SK-N-SH treated with all-trans-retinoic acid at 6 μM for 48 hours (cell line): ENCODE results near the gene IQSEC1.
A peak's percentile ranks its signal among the peaks of the same experiment; 100 is the strongest.

ENCODE experiments used
- ATAC-seq: fragments of 200-7000 bp; cut with Tn5 transposase; 3 replicates; pipeline ENCODE4 v1.9.1; 2020; ENCODE audit warnings: mild to moderate bottlenecking, moderate library complexity
- ARNTL ChIP-seq: fragments of 450-650 bp; formaldehyde crosslinking; IDR thresholded peaks from 2 replicates; pipeline ENCODE4 v1.5.0; 2020; ENCODE audit warnings: low read depth, mild to moderate bottlenecking, moderate library complexity, borderline replicate concordance
- BACH2 ChIP-seq: fragments of 250-450 bp; sonication (Bioruptor Pico); IDR thresholded peaks from 2 replicates; pipeline ENCODE4 v1.9.0; 2021; ENCODE audit warnings: mild to moderate bottlenecking, borderline replicate concordance
- CSDC2 ChIP-seq: fragments of 250-450 bp; sonication (Bioruptor Pico); IDR thresholded peaks from 2 replicates; pipeline ENCODE4 v1.5.0; 2020; ENCODE audit warnings: mild to moderate bottlenecking, moderate library complexity
- ESRRG ChIP-seq: fragments of 250-450 bp; sonication (Bioruptor Pico); IDR thresholded peaks from 2 replicates; pipeline ENCODE4 v1.6.1; 2021; ENCODE audit warnings: mild to moderate bottlenecking
- GLIS3 ChIP-seq: fragments of 250-450 bp; sonication (Bioruptor Pico); IDR thresholded peaks from 2 replicates; pipeline ENCODE4 v1.5.0; 2020; ENCODE audit warnings: mild to moderate bottlenecking, moderate library complexity
- ISL1 ChIP-seq: fragments of 250-450 bp; sonication (Bioruptor Pico); IDR thresholded peaks from 2 replicates; pipeline ENCODE4 v2.1.2; 2022; ENCODE audit warnings: mild to moderate bottlenecking, moderate library complexity
- OSR1 ChIP-seq: fragments of 250-450 bp; sonication (Bioruptor Pico); IDR thresholded peaks from 2 replicates; pipeline ENCODE4 v1.8.0; 2022; ENCODE audit warnings: moderate library complexity, mild to moderate bottlenecking, inconsistent platforms
- PPARA ChIP-seq: fragments of 250-450 bp; sonication (Bioruptor Pico); IDR thresholded peaks from 2 replicates; pipeline ENCODE4 v1.5.0; 2020; ENCODE audit warnings: mild to moderate bottlenecking, borderline replicate concordance
- RARB ChIP-seq: fragments of 250-450 bp; sonication (Bioruptor Pico); IDR thresholded peaks from 2 replicates; pipeline ENCODE4 v1.8.0; 2021; ENCODE audit warnings: mild to moderate bottlenecking, moderate library complexity
- SNAI2 ChIP-seq: fragments of 250-450 bp; sonication (Bioruptor Pico); IDR thresholded peaks from 2 replicates; pipeline ENCODE4 v1.5.0; 2020; ENCODE audit warnings: mild to moderate bottlenecking, moderate library complexity
- TCF4 ChIP-seq: fragments of 250-450 bp; sonication (Bioruptor Pico); IDR thresholded peaks from 2 replicates; pipeline ENCODE4 v1.8.0; 2021; ENCODE audit warnings: mild to moderate bottlenecking, moderate library complexity, borderline replicate concordance
- TOX ChIP-seq: fragments of 250-450 bp; sonication (Bioruptor Pico); IDR thresholded peaks from 2 replicates; pipeline ENCODE4 v1.8.0; 2021; ENCODE audit warnings: mild to moderate bottlenecking, moderate library complexity, borderline replicate concordance
- ZC3H10 ChIP-seq: fragments of 250-450 bp; sonication (Bioruptor Pico); IDR thresholded peaks from 2 replicates; pipeline ENCODE4 v1.5.1; 2021; ENCODE audit warnings: mild to moderate bottlenecking, moderate library complexity
- ZFP3 ChIP-seq: fragments of 250-450 bp; sonication (Bioruptor Pico); IDR thresholded peaks from 2 replicates; pipeline ENCODE4 v1.5.0; 2020; ENCODE audit warnings: mild to moderate bottlenecking, moderate library complexity
- ZFP30 ChIP-seq: fragments of 450-650 bp; formaldehyde crosslinking; IDR thresholded peaks from 2 replicates; pipeline ENCODE4 v1.5.0; 2022; ENCODE audit warnings: mild to moderate bottlenecking, moderate library complexity
- ZNF565 ChIP-seq: fragments of 450-650 bp; formaldehyde crosslinking; conservative IDR thresholded peaks from 2 replicates; pipeline ENCODE4 v1.5.0; 2020; ENCODE audit warnings: low read depth, mild to moderate bottlenecking, moderate library complexity
- ZNF70 ChIP-seq: fragments of 450-650 bp; formaldehyde crosslinking; IDR thresholded peaks from 2 replicates; pipeline ENCODE4 v1.5.0; 2020; ENCODE audit warnings: mild to moderate bottlenecking, moderate library complexity
- ZNF8 ChIP-seq: fragments of 450-650 bp; formaldehyde crosslinking; IDR thresholded peaks from 2 replicates; pipeline ENCODE4 v1.5.0; 2020; ENCODE audit warnings: mild to moderate bottlenecking, moderate library complexity
- TF ChIP-seq, protein P1 (sequence below): fragments of 250-450 bp; sonication (Bioruptor Pico); IDR thresholded peaks from 2 replicates; pipeline ENCODE4 v1.5.0; 2020; ENCODE audit warnings: mild to moderate bottlenecking, moderate library complexity
- TF ChIP-seq, protein P2 (sequence below): fragments of 250-450 bp; sonication (Bioruptor Pico); IDR thresholded peaks from 2 replicates; pipeline ENCODE4 v1.5.1; 2020; ENCODE audit warnings: low read depth, mild to moderate bottlenecking, moderate library complexity
- TF ChIP-seq, protein P3 (sequence below): fragments of 250-450 bp; sonication (Bioruptor Pico); IDR thresholded peaks from 2 replicates; pipeline ENCODE4 v1.5.1; 2021; ENCODE audit warnings: mild to moderate bottlenecking, moderate library complexity
- TF ChIP-seq, protein P4 (sequence below): fragments of 250-450 bp; sonication (Bioruptor Pico); IDR thresholded peaks from 2 replicates; pipeline ENCODE4 v1.8.0; 2021; ENCODE audit warnings: low read depth, mild to moderate bottlenecking, moderate library complexity, borderline replicate concordance
- TF ChIP-seq, protein P5 (sequence below): fragments of 250-450 bp; sonication (Bioruptor Pico); IDR thresholded peaks from 2 replicates; pipeline ENCODE4 v1.8.0; 2020; ENCODE audit warnings: mild to moderate bottlenecking, moderate library complexity, borderline replicate concordance

Gene IQSEC1

DNA sequence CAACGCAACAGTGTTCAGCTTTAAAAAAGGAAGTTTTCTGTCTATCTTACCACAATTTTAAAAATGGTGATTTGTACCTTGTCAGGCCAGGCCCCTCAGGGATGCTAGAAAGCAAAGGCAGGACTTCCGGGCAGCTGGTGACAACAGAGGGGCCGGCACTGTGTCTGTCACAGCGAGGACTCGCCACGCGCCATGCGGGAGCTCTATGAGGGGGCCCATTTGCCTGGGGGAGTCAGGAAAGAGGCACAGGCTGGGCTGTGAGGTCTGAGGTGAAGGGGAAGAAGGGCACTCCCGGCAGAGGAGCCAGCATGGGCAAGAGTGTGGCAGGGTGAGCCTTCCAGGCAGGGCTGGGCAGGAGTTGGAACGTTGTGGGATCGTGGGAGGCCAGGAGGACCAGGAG, 7.0 kb downstream of the IQSEC1 start:
- TF ChIP-seq BACH2 (CRISPR knock-in tag) (no peak), PPARA (CRISPR knock-in tag) (no peak), ARNTL (CRISPR knock-in tag) (no peak), ZFP30 (CRISPR knock-in tag) (no peak), RARB (CRISPR knock-in tag) (no peak), ISL1 (no peak), ZFP3 (no peak), ZNF565 (CRISPR knock-in tag) (no peak), ESRRG (CRISPR knock-in tag) (no peak), SNAI2 (CRISPR knock-in tag) (no peak)
- TF ChIP-seq, protein P1, sequence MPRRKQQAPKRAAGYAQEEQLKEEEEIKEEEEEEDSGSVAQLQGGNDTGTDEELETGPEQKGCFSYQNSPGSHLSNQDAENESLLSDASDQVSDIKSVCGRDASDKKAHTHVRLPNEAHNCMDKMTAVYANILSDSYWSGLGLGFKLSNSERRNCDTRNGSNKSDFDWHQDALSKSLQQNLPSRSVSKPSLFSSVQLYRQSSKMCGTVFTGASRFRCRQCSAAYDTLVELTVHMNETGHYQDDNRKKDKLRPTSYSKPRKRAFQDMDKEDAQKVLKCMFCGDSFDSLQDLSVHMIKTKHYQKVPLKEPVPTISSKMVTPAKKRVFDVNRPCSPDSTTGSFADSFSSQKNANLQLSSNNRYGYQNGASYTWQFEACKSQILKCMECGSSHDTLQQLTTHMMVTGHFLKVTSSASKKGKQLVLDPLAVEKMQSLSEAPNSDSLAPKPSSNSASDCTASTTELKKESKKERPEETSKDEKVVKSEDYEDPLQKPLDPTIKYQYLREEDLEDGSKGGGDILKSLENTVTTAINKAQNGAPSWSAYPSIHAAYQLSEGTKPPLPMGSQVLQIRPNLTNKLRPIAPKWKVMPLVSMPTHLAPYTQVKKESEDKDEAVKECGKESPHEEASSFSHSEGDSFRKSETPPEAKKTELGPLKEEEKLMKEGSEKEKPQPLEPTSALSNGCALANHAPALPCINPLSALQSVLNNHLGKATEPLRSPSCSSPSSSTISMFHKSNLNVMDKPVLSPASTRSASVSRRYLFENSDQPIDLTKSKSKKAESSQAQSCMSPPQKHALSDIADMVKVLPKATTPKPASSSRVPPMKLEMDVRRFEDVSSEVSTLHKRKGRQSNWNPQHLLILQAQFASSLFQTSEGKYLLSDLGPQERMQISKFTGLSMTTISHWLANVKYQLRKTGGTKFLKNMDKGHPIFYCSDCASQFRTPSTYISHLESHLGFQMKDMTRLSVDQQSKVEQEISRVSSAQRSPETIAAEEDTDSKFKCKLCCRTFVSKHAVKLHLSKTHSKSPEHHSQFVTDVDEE (CRISPR knock-in tag): no peak
- no peak for ATAC-seq

DNA sequence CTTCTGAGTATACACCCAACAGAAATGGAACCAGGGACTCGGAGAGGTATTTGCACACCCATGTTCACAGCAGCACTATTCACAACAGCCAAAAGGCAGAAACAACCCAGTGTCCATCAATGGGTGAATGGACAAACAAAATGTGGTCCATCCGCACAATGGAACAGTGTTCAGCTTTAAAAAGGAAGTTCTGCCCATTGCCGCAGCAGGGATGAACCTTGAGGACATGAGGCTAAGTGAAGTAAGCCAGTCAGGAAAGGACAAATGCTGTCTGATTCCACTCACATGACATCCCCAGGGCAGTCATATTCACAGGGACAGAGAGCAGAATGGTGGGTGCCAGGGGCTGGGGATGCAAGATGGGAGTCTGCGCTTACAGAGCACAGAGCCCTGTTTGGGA, 7.5 kb downstream of the IQSEC1 start:
- no peak for ATAC-seq
- TF ChIP-seq GLIS3: no peak
- TF ChIP-seq ISL1: no peak
- no peak for TF ChIP-seq CSDC2 (CRISPR knock-in tag)
- no peak for TF ChIP-seq SNAI2 (CRISPR knock-in tag)
- no peak for TF ChIP-seq TCF4 (CRISPR knock-in tag)
- no peak for TF ChIP-seq BACH2 (CRISPR knock-in tag)
- TF ChIP-seq ZNF8 (CRISPR knock-in tag): no peak
- TF ChIP-seq ZNF70 (CRISPR knock-in tag): no peak
- no peak for TF ChIP-seq ESRRG (CRISPR knock-in tag)
- TF ChIP-seq RARB (CRISPR knock-in tag): no peak
- TF ChIP-seq, protein P2, sequence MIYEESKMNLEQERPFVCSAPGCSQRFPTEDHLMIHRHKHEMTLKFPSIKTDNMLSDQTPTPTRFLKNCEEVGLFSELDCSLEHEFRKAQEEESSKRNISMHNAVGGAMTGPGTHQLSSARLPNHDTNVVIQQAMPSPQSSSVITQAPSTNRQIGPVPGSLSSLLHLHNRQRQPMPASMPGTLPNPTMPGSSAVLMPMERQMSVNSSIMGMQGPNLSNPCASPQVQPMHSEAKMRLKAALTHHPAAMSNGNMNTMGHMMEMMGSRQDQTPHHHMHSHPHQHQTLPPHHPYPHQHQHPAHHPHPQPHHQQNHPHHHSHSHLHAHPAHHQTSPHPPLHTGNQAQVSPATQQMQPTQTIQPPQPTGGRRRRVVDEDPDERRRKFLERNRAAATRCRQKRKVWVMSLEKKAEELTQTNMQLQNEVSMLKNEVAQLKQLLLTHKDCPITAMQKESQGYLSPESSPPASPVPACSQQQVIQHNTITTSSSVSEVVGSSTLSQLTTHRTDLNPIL (CRISPR knock-in tag): no peak
- TF ChIP-seq PPARA (CRISPR knock-in tag): no peak
- TF ChIP-seq, protein P3, sequence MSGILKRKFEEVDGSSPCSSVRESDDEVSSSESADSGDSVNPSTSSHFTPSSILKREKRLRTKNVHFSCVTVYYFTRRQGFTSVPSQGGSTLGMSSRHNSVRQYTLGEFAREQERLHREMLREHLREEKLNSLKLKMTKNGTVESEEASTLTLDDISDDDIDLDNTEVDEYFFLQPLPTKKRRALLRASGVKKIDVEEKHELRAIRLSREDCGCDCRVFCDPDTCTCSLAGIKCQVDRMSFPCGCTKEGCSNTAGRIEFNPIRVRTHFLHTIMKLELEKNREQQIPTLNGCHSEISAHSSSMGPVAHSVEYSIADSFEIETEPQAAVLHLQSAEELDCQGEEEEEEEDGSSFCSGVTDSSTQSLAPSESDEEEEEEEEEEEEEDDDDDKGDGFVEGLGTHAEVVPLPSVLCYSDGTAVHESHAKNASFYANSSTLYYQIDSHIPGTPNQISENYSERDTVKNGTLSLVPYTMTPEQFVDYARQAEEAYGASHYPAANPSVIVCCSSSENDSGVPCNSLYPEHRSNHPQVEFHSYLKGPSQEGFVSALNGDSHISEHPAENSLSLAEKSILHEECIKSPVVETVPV: no peak
- TF ChIP-seq OSR1 (CRISPR knock-in tag): no peak
- no peak for TF ChIP-seq ZNF565 (CRISPR knock-in tag)
- TF ChIP-seq ZC3H10 (CRISPR knock-in tag): no peak

DNA sequence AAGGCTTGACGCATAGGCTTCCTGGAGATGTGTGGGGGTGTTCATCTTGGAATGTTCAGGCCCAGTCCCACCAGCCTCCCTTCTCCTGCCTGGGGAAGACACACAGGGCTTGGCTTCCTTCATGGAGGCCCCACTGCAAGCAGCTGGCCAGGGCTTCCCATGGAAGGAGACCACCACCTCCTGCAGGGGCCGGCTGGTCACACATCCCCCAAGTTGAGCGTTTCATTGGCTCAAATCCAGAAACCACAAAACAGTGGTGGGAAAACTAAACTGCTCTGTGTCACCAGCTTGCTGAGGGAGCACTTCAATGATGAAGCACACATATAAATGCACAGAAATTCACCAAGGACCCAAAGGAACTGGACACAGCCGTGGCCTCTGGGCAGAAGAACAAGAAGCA, 8.3 kb downstream of the IQSEC1 start:
- ATAC-seq: peak; percentile 5; the same call in 1 of the 3 replicates
- TF ChIP-seq PPARA (CRISPR knock-in tag): no peak
- TF ChIP-seq, protein P2 (CRISPR knock-in tag): no peak
- TF ChIP-seq, protein P4, sequence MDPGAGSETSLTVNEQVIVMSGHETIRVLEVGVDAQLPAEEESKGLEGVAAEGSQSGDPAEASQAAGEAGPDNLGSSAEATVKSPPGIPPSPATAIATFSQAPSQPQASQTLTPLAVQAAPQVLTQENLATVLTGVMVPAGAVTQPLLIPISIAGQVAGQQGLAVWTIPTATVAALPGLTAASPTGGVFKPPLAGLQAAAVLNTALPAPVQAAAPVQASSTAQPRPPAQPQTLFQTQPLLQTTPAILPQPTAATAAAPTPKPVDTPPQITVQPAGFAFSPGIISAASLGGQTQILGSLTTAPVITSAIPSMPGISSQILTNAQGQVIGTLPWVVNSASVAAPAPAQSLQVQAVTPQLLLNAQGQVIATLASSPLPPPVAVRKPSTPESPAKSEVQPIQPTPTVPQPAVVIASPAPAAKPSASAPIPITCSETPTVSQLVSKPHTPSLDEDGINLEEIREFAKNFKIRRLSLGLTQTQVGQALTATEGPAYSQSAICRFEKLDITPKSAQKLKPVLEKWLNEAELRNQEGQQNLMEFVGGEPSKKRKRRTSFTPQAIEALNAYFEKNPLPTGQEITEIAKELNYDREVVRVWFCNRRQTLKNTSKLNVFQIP (CRISPR knock-in tag): no peak
- no peak for TF ChIP-seq TOX (CRISPR knock-in tag)
- TF ChIP-seq, protein P5, sequence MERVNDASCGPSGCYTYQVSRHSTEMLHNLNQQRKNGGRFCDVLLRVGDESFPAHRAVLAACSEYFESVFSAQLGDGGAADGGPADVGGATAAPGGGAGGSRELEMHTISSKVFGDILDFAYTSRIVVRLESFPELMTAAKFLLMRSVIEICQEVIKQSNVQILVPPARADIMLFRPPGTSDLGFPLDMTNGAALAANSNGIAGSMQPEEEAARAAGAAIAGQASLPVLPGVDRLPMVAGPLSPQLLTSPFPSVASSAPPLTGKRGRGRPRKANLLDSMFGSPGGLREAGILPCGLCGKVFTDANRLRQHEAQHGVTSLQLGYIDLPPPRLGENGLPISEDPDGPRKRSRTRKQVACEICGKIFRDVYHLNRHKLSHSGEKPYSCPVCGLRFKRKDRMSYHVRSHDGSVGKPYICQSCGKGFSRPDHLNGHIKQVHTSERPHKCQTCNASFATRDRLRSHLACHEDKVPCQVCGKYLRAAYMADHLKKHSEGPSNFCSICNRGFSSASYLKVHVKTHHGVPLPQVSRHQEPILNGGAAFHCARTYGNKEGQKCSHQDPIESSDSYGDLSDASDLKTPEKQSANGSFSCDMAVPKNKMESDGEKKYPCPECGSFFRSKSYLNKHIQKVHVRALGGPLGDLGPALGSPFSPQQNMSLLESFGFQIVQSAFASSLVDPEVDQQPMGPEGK: no peak
- TF ChIP-seq ESRRG (CRISPR knock-in tag): no peak
- TF ChIP-seq ZNF8 (CRISPR knock-in tag): no peak
- TF ChIP-seq ZNF565 (CRISPR knock-in tag): no peak
- TF ChIP-seq, protein P3: no peak
- no peak for TF ChIP-seq RARB (CRISPR knock-in tag)
- TF ChIP-seq ZC3H10 (CRISPR knock-in tag): no peak
- no peak for TF ChIP-seq CSDC2 (CRISPR knock-in tag)
- TF ChIP-seq SNAI2 (CRISPR knock-in tag): no peak
- no peak for TF ChIP-seq OSR1 (CRISPR knock-in tag)
